Measurements from ENCODE around the gene LOXL1. TPM values are rescaled to one million over a fixed set of nuclear protein-coding genes. Genes with fewer than 3 reads are reported as not detected.
"Not testable (repeated sequence)": the region's sequence is repeated elsewhere in the genome, so short reads cannot be mapped to it uniquely, and the experiment has no call there.

Gene LOXL1
- total RNA-seq, 1 experiment from 2014 or later, result 4.9 TPM

GRCh38 chr15:73957785-73958184 lies 31.5 kb downstream of the LOXL1 start:
- ChIA-PET CTCF (interaction anchor here (0.6 to 1.8 kb wide), 5 partner anchors 11 to 364 kb away, joined by 3 to 8 read pairs (median 4); no protein-coding TSS in a partner anchor), POLR2A (interaction anchor here (0.8 kb wide), 1 partner anchor 21 kb away, joined by 3 read pairs; no protein-coding TSS in a partner anchor)
- H3K36me3 Mint-ChIP-seq (ENCODE audit: insufficient read depth, unreplicated experiment), result no peaks in the 10 kb centered on the region
- intact Hi-C loops (cut with micrococcal nuclease), result loop anchor here (5.0 kb wide), 1 partner anchor 365 kb away; no protein-coding TSS in a partner anchor
- H3K9me3 Mint-ChIP-seq (ENCODE audit: unreplicated experiment), result no peaks in the 10 kb centered on the region
- H3K4me3 Mint-ChIP-seq (ENCODE audit: unreplicated experiment), result no peak overlapping the region
- no peak overlapping the region for H3K27ac Mint-ChIP-seq (ENCODE audit: low read depth, unreplicated experiment)
- BruUV-seq (replicated peaks), result no TSS peak
- no peak for TF ChIP-seq CTCF (IDR thresholded peaks at IDR 0.05; ENCODE audit: unreplicated experiment)
- no peak for DNase-seq (ENCODE audit: unreplicated experiment)
- no peaks in the 10 kb centered on the region for H3K27me3 Mint-ChIP-seq (ENCODE audit: insufficient read depth, unreplicated experiment)
- peaks cover 29% of the 10 kb centered on the region for H3K4me1 Mint-ChIP-seq (ENCODE audit: insufficient read depth, unreplicated experiment)

- no peak for TF ChIP-seq CTCF (IDR thresholded peaks at IDR 0.05; ENCODE audit: unreplicated experiment)
- POLR2A ChIA-PET, result interaction anchor here (0.6 to 0.7 kb wide), 2 partner anchors 13 to 1410 kb away, joined by 3 read pairs; no protein-coding TSS in a partner anchor
- peak; percentile 20 for DNase-seq (ENCODE audit: unreplicated experiment)
- intact Hi-C loops (cut with micrococcal nuclease), result loop anchor here (5.0 kb wide), 1 partner anchor 363 kb away; no protein-coding TSS in a partner anchor
- Mint-ChIP-seq H3K9me3 (ENCODE audit: unreplicated experiment) (no peaks in the 10 kb centered on the region), H3K36me3 (ENCODE audit: insufficient read depth, unreplicated experiment) (no peaks in the 10 kb centered on the region), H3K27ac (ENCODE audit: low read depth, unreplicated experiment) (no peak overlapping the region), H3K4me1 (ENCODE audit: insufficient read depth, unreplicated experiment) (peaks cover 29% of the 10 kb centered on the region), H3K27me3 (ENCODE audit: insufficient read depth, unreplicated experiment) (no peaks in the 10 kb centered on the region), H3K4me3 (ENCODE audit: unreplicated experiment) (no peak overlapping the region)
- CTCF ChIA-PET, result interaction anchor here (0.6 to 1.8 kb wide), 3 partner anchors 14 to 205 kb away, joined by 3 to 8 read pairs (median 8); partner anchors contain the start of gene TBC1D21
- no TSS peak for BruUV-seq (replicated peaks)
Measured at GRCh38 chr15:73959012-73959581, 32.8 kb downstream of the LOXL1 start.

DNA sequence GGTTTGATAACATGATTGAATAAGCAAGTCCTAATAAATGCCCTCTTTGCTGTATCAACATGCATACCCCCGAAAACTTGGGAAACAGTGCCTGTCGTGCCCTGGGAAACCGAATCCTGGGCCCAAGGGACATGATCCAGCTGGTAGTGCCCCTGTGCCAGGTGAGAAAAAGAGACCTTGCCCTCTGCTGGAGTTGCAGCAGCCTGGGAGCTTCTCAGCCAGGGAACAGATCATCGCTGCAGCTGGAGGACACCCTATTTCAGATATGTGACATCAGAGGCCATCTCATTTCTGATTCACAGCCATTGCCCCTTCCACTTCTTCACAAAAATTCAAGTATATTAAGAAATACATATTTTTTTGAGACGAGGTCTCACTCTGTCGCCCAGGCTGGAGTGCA lies 33.5 kb downstream of the LOXL1 start:
- Mint-ChIP-seq H3K27me3 (ENCODE audit: insufficient read depth, unreplicated experiment) (no peaks in the 10 kb centered on the region), H3K4me3 (ENCODE audit: unreplicated experiment) (no peak overlapping the region), H3K36me3 (ENCODE audit: insufficient read depth, unreplicated experiment) (no peaks in the 10 kb centered on the region), H3K27ac (ENCODE audit: low read depth, unreplicated experiment) (no peak overlapping the region), H3K9me3 (ENCODE audit: unreplicated experiment) (no peaks in the 10 kb centered on the region), H3K4me1 (ENCODE audit: insufficient read depth, unreplicated experiment) (peaks cover 29% of the 10 kb centered on the region)
- TF ChIP-seq CTCF (IDR thresholded peaks at IDR 0.05; ENCODE audit: unreplicated experiment), result no peak
- CTCF ChIA-PET, result interaction anchor here (0.6 to 1.8 kb wide), 7 partner anchors 14 to 614 kb away, joined by 3 to 8 read pairs (median 4); partner anchors contain the start of gene TBC1D21
- BruUV-seq (replicated peaks), result no TSS peak
- POLR2A ChIA-PET, result interaction anchor here (0.6 kb wide), 1 partner anchor 14 kb away, joined by 3 read pairs; no protein-coding TSS in a partner anchor
- DNase-seq (ENCODE audit: unreplicated experiment), result no peak
- intact Hi-C loops (cut with micrococcal nuclease), result loop anchor here (5.0 kb wide), 1 partner anchor 362 kb away; no protein-coding TSS in a partner anchor

- H3K4me1 Mint-ChIP-seq (ENCODE audit: insufficient read depth, unreplicated experiment), result peaks cover 29% of the 10 kb centered on the region
- POLR2A ChIA-PET; intact Hi-C loops (cut with micrococcal nuclease); H3K4me3 Mint-ChIP-seq (ENCODE audit: unreplicated experiment); DNase-seq (ENCODE audit: unreplicated experiment); H3K27me3 Mint-ChIP-seq (ENCODE audit: insufficient read depth, unreplicated experiment); H3K9me3 Mint-ChIP-seq (ENCODE audit: unreplicated experiment); H3K36me3 Mint-ChIP-seq (ENCODE audit: insufficient read depth, unreplicated experiment); BruUV-seq (replicated peaks); H3K27ac Mint-ChIP-seq (ENCODE audit: low read depth, unreplicated experiment): not testable (repeated sequence)
- CTCF ChIA-PET, result interaction anchor here (0.6 to 1.7 kb wide), 7 partner anchors 10 to 615 kb away, joined by 3 to 8 read pairs (median 3); partner anchors contain the start of gene TBC1D21
Measured at GRCh38 chr15:73960472-73961070, 34.3 kb downstream of the LOXL1 start.
